Thyroid gland (tissue), 4 donors: ENCODE data around the gene KRT8.

Experiments
- CTCF ChIP-seq, 6 experiments: fragments of 200-600 bp in 3 of 6; fragments of 450-650 bp in 3 of 6; sonication (generic) in 3 of 6; IDR thresholded peaks; one replicate each; pipeline ENCODE4 v1.5.1; 2016 to 2019; ENCODE audit warnings: antibody characterized with exemption in 6 of 6, mild to moderate bottlenecking in 2 of 6, inconsistent platforms in 1 of 6, moderate library complexity in 1 of 6
- POLR2A ChIP-seq, 2 donors: fragments of 450-650 bp; IDR thresholded peaks; one replicate each; pipeline ENCODE4 v1.6.1; 2017; ENCODE audit warnings: antibody characterized with exemption in 2 of 2, mild to moderate bottlenecking in 2 of 2, moderate library complexity in 1 of 2

- TF ChIP-seq CTCF (IDR thresholded peaks at IDR 0.05) (no peak), POLR2A (IDR thresholded peaks at IDR 0.05) (no peak)
Observed at GRCh38 chr12:52890417-52890816, 14.5 kb downstream of the KRT8 start.
